ENCODE results near the gene ARMH3.

GRCh38 chr10:101958691-101959090 lies 97.3 kb downstream of the ARMH3 start:
- TF ChIP-seq POLR2AphosphoS5 (IDR thresholded peaks at IDR 0.05; ENCODE audit: low read depth, low read length), result no peak
- no peak for TF ChIP-seq CTCF (IDR thresholded peaks at IDR 0.05)

Measured in Panc1 (cell line).